Suprapubic skin (tissue), 3 donors: Measurements from ENCODE around the gene MAGEB3.

Experiments used
- CTCF ChIP-seq, 2 donors: fragments of 200-600 bp in 1 of 2; fragments of 450-650 bp in 1 of 2; sonication (generic) in 1 of 2; IDR thresholded peaks; one replicate each; pipeline ENCODE4 v1.5.1; 2016 to 2019; ENCODE audit warnings: antibody characterized with exemption in 2 of 2, mild to moderate bottlenecking in 1 of 2, moderate library complexity in 1 of 2
- POLR2AphosphoS5 ChIP-seq, 3 donors: sonication (generic); formaldehyde crosslinking; IDR thresholded peaks; one replicate each; pipeline ENCODE4 v1.6.1; 2017; ENCODE audit warnings: antibody characterized with exemption in 3 of 3

- TF ChIP-seq CTCF (IDR thresholded peaks at IDR 0.05) (no peak), POLR2AphosphoS5 (IDR thresholded peaks at IDR 0.05) (no peak)
Measured at GRCh38 chrX:30219372-30219771, 11.1 kb upstream of the MAGEB3 start.
